ENCODE results near the gene CCSER1. TPM values are rescaled to one million over a fixed set of nuclear protein-coding genes. Genes with fewer than 3 reads are reported as not detected.

CCSER1 gene
- total and polyA plus RNA-seq, 2 of the 8 experiments (the other 6 are each of a cell fraction or from before 2014, with no cell fraction given): 0.26 to 0.84 TPM

DNA sequence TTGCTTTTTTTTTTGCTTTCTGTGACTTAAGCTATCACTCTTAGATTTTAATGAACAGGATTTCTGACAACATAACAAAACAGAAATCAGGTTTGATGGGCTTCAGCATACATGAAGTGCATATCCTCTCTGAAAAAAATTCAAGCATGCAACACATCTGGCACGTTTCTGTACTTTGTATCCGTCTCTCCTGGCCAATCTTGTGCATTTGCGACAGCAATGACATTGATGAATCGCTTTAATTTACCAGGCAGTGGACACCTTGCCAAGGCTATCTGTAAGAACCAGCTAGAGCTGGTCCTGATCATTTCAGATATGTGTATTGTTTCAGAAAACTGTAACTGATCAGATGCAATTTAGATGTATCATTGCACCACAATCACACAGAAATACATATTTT lies 93.3 kb downstream of the CCSER1 start:
- H3K4me2 ChIP-seq (ENCODE audit: insufficient read depth in 1 of 2, low read depth in 2 of 2, low read length in 2 of 2): no peak overlapping the region

More for the DNA sequence above, 93.3 kb downstream of the CCSER1 start:
- no peak overlapping the region for H2BK20ac ChIP-seq (ENCODE audit: low read length)
- H4K8ac ChIP-seq (ENCODE audit: extremely low read depth, insufficient read depth, low read length): no peak overlapping the region
- ChIA-PET POLR2A (ENCODE audit: partially characterized antibody) (no interaction called here), CTCF (ENCODE audit: partially characterized antibody) (interaction anchor here (1.2 kb wide), 1 partner anchor 19 kb away, joined by 4 read pairs; no protein-coding TSS in a partner anchor)
- DNase-seq (ENCODE audit: low read depth in 1 of 2, low spot score in 2 of 2) (no peak), FAIRE-seq (no peak)
- H3K18ac ChIP-seq (ENCODE audit: extremely low read depth, low read length): no peak overlapping the region
- H3K9ac ChIP-seq (replicated peaks in 1 of 4; ENCODE audit: extremely low read depth in 1 of 4, low read depth in 3 of 4, low read length in 3 of 4): no peak overlapping the region
- no peak overlapping the region for H3K27ac ChIP-seq (ENCODE audit: low read depth, low read length)
- no peaks in the 10 kb centered on the region; the same call in 1 of the 2 replicates for H3K23me2 ChIP-seq (ENCODE audit: low read depth, low read length)
- no peaks in the 10 kb centered on the region for H3K36me3 ChIP-seq (ENCODE audit: control insufficient read depth in 2 of 4, insufficient read depth in 4 of 4, low read length in 3 of 4)
- H3K4ac ChIP-seq (replicated peaks; ENCODE audit: insufficient read length, low read depth, low read length): no peak overlapping the region
- peaks cover 0 to 5% (median 0%) of the 10 kb centered on the region in 4 experiments; a peak in 2 of 7 replicates for H3K4me1 ChIP-seq (replicated peaks in 1 of 4; ENCODE audit: control insufficient read depth in 3 of 4, insufficient read depth in 4 of 4, low read length in 3 of 4)
- no peaks in the 10 kb centered on the region for H4K20me1 ChIP-seq (replicated peaks in 1 of 2; ENCODE audit: control insufficient read depth in 1 of 2, insufficient read depth in 2 of 2, low read length in 2 of 2)
- no peak overlapping the region for H2BK15ac ChIP-seq (ENCODE audit: low read length)
- no peak overlapping the region for H2BK5ac ChIP-seq (ENCODE audit: low read depth, low read length)
- no peak overlapping the region for H3K23ac ChIP-seq (ENCODE audit: insufficient read length)
- H2AK5ac ChIP-seq (ENCODE audit: low read depth, low read length): no peak overlapping the region
- H3K4me3 ChIP-seq (ENCODE audit: extremely low read depth in 1 of 4, insufficient read depth in 2 of 4, low read depth in 3 of 4, low read length in 4 of 4): no peak overlapping the region
- H2BK120ac ChIP-seq (replicated peaks; ENCODE audit: low read depth, low read length): no peak overlapping the region
- TF ChIP-seq TAF7 (optimal IDR thresholded peaks at IDR 0.05; ENCODE audit: borderline replicate concordance, low read depth, low read length) (no peak), RBBP5 (IDR thresholded peaks at IDR 0.05; ENCODE audit: borderline replicate concordance, low read depth, low read length) (no peak), KDM5A (IDR thresholded peaks at IDR 0.05; ENCODE audit: low read length) (no peak), HDAC2 (IDR thresholded peaks at IDR 0.05; ENCODE audit: borderline replicate concordance in 1 of 2, low read depth in 2 of 2, low read length in 2 of 2) (no peak)
- TF ChIP-seq, protein P1, sequence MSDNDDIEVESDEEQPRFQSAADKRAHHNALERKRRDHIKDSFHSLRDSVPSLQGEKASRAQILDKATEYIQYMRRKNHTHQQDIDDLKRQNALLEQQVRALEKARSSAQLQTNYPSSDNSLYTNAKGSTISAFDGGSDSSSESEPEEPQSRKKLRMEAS (IDR thresholded peaks at IDR 0.05): no peak
- H2AFZ ChIP-seq (ENCODE audit: low read length): no peak overlapping the region
- no peak overlapping the region for H3K14ac ChIP-seq (ENCODE audit: insufficient read length)
- H3K9me3 ChIP-seq (ENCODE audit: insufficient read depth in 2 of 2, low read depth in 1 of 2, low read length in 1 of 2): no peaks in the 10 kb centered on the region
- no peaks in the 10 kb centered on the region for H3K79me2 ChIP-seq (ENCODE audit: control insufficient read depth in 1 of 2, insufficient read depth in 2 of 2, low read length in 2 of 2)
- WGBS, 2 experiments (ENCODE audit: extremely low coverage in 1 of 2, insufficient coverage in 1 of 2, insufficient read length in 1 of 2, insufficient replicate concordance in 2 of 2, low coverage in 1 of 2, low lambda C conversion rate in 2 of 2, missing lambda C conversion rate in 1 of 2): 96% methylated on average over 4 of the region's 4 CpGs; no CpG with 5 or more reads in 1 of the 2 experiments
- no peaks in the 10 kb centered on the region for H3K79me1 ChIP-seq (ENCODE audit: low read depth, low read length)
- no peak overlapping the region for H4K91ac ChIP-seq (replicated peaks; ENCODE audit: insufficient read length, low read length)
- no peak overlapping the region for H2BK12ac ChIP-seq (ENCODE audit: low read depth, low read length)
- H3K56ac ChIP-seq (replicated peaks; ENCODE audit: insufficient read length, low read depth, low read length): no peak overlapping the region
- no peaks in the 10 kb centered on the region for H3K27me3 ChIP-seq (replicated peaks in 1 of 4; ENCODE audit: control insufficient read depth in 3 of 4, extremely low read depth in 1 of 4, insufficient read depth in 3 of 4, low read length in 3 of 4)
- no peak overlapping the region for H4K5ac ChIP-seq (ENCODE audit: insufficient read length, low read depth, low read length)
